Activated CD4-positive, alpha-beta memory T cell treated with anti-CD3 and anti-CD28 coated beads, Interleukin-2, amount 10 ng/mL, durations not matched to agents 7 days and 5 days (primary cell): ENCODE measurements around the gene TET3. TPM values are rescaled to one million over a fixed set of nuclear protein-coding genes. Genes with fewer than 3 reads are reported as not detected.

ENCODE experiments used
- CTCF ChIA-PET: fragments of 350-600 bp; sonication (Branson Sonifier 250); formaldehyde crosslinking; loops from one replicate; lab custom pipeline; 2021; ENCODE audit warnings: antibody characterized with exemption, inconsistent platforms; lab: Charles Lee
- POLR2A ChIA-PET: fragments of 350-600 bp; sonication (Branson Sonifier 250); formaldehyde crosslinking; loops from one replicate; lab custom pipeline; 2021; ENCODE audit warnings: antibody characterized with exemption; lab: Charles Lee
- DNase-seq: peaks from one replicate; pipeline ENCODE4 v3.0.0-alpha.2; 2020
- H3K27ac Mint-ChIP-seq: one replicate; pipeline ENCODE4 v1.8.0; 2021; ENCODE audit warnings: mild to moderate bottlenecking, mixed read lengths
- H3K27me3 Mint-ChIP-seq: one replicate; pipeline ENCODE4 v1.8.0; 2021; ENCODE audit warnings: mixed read lengths
- H3K36me3 Mint-ChIP-seq: one replicate; pipeline ENCODE4 v1.8.0; 2021; ENCODE audit warnings: low read depth, mixed read lengths
- H3K4me1 Mint-ChIP-seq: one replicate; pipeline ENCODE4 v1.8.0; 2021; ENCODE audit warnings: mixed read lengths
- H3K4me3 Mint-ChIP-seq: one replicate; pipeline ENCODE4 v1.8.0; 2021; ENCODE audit warnings: mild to moderate bottlenecking, mixed read lengths
- H3K9me3 Mint-ChIP-seq: one replicate; pipeline ENCODE4 v1.8.0; 2021; ENCODE audit warnings: mixed read lengths
- total RNA-seq, 2 experiments: library from RNA; stranded (reverse); gene quantifications; one replicate each; pipeline ENCODE4 v1.2.3, GENCODE V29; 2021

Gene TET3
- total RNA-seq, 2 experiments from 2014 or later: 10.1 to 10.7 TPM

DNA sequence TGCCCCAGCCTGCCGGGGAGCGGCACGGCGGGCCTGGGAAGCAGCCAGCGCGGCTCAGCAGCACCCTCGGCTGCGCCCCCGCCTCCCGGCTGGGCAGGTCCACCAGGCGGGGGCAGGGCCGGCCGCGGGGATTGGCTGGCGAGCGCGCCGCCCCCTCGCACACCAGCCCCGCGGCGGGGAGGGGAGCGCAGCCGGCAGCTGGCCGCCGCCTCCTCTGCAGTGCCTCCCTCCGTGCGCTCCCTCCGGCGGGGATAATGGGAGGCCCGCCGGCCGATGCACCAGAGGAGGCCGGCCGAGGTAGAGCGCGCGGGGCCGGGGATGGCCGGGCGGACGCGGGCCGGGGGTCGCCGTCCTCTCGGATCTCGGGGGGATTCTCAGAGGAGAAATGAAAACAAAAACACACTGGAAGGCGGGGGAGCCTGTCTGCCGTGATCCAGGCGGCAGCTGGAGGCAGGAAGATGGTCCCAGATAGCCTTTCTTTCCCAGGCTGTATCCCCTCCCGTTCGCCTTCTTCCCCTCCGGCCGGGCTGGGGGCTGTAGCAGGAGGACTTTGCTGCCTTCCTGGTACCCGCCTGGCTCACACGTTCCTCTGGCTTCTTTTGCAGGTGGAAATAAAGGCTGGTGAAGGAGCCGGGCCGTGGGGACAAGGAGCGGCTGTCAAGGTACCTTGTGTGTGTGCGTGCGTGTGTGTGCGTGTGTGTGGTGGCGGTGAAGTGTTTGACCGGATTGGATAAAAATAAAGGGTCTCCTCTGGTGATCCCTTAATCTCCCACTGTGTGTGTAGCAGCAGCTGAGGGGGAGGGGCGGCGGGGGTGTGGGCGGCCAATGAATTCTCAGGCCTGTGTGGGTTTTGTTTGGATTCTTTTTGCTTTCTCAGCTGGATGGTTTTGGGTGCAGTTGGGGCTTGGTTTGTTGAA lies 18.1 kb downstream of the TET3 start:
- ChIA-PET POLR2A (interaction anchor here (0.6 to 3.6 kb wide), 6 partner anchors 9 to 197 kb away, joined by 3 to 16 read pairs (median 4); partner anchors contain the start of gene DGUOK), CTCF (interaction anchor here (0.7 to 1.8 kb wide), 4 partner anchors 17 to 175 kb away, joined by 3 to 8 read pairs (median 4); no protein-coding TSS in a partner anchor)
- DNase-seq: peak; percentile 80
- H3K4me3 Mint-ChIP-seq: peak overlapping the region; percentile 77
- H3K4me1 Mint-ChIP-seq: peaks cover 37% of the 10 kb centered on the region
- H3K9me3 Mint-ChIP-seq: no peaks in the 10 kb centered on the region
- H3K27ac Mint-ChIP-seq: no peak overlapping the region
- H3K27me3 Mint-ChIP-seq: peaks cover 2% of the 10 kb centered on the region
- H3K36me3 Mint-ChIP-seq: peaks cover 6% of the 10 kb centered on the region

GRCh38 chr2:74003494-74004211 lies 18.9 kb downstream of the TET3 start:
- ChIA-PET POLR2A (interaction anchor here (0.7 to 2.3 kb wide), 2 partner anchors 10 to 196 kb away, joined by 3 to 5 read pairs; no protein-coding TSS in a partner anchor), CTCF (interaction anchor here (0.7 to 1.8 kb wide), 2 partner anchors 175 to 176 kb away, joined by 4 to 8 read pairs; no protein-coding TSS in a partner anchor)
- no peak overlapping the region for H3K27ac Mint-ChIP-seq
- peaks cover 29% of the 10 kb centered on the region for H3K4me1 Mint-ChIP-seq
- H3K9me3 Mint-ChIP-seq: no peaks in the 10 kb centered on the region
- H3K36me3 Mint-ChIP-seq: peaks cover 6% of the 10 kb centered on the region
- DNase-seq: no peak
- peaks cover 2% of the 10 kb centered on the region for H3K27me3 Mint-ChIP-seq
- no peak overlapping the region for H3K4me3 Mint-ChIP-seq

- no peaks in the 10 kb centered on the region for H3K9me3 Mint-ChIP-seq
- no peak for DNase-seq
- POLR2A ChIA-PET: interaction anchor here (1.6 to 2.3 kb wide), 2 partner anchors 18 to 195 kb away, joined by 4 to 5 read pairs; no protein-coding TSS in a partner anchor
- H3K36me3 Mint-ChIP-seq: peaks cover 6% of the 10 kb centered on the region
- CTCF ChIA-PET: interaction anchor here (0.7 to 1.2 kb wide), 2 partner anchors 28 to 116 kb away, joined by 3 read pairs; no protein-coding TSS in a partner anchor
- no peak overlapping the region for H3K4me3 Mint-ChIP-seq
- H3K27ac Mint-ChIP-seq: no peak overlapping the region
- H3K4me1 Mint-ChIP-seq: peaks cover 23% of the 10 kb centered on the region
- peaks cover 2% of the 10 kb centered on the region for H3K27me3 Mint-ChIP-seq
Observed at GRCh38 chr2:74004212-74005182, 19.8 kb downstream of the TET3 start.

DNA sequence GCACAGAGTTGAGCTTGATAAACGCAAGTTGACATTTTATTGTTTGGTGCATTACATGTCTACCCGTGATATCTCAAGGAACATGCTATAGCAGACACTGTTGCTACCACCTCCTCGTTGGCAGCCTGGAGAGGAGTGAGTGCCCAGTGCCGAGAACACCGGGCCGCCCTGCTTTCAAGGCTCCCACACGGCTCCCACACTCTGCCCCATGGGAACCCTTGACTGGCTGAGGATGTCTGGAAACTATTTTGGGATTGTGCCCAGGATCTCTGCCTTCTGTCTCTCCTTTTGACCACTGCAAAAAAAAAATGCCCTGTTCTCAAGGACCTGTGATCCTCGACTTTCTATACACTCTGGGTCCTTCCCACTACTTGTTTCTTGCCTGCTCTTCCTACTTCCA lies 21.1 kb downstream of the TET3 start:
- ChIA-PET CTCF (interaction anchor here (1.2 kb wide), 1 partner anchor 114 kb away, joined by 3 read pairs; no protein-coding TSS in a partner anchor), POLR2A (interaction anchor here (1.6 to 3.0 kb wide), 2 partner anchors 19 to 79 kb away, joined by 4 to 8 read pairs; partner anchors contain the start of gene DGUOK)
- H3K27ac Mint-ChIP-seq: no peak overlapping the region
- peaks cover 6% of the 10 kb centered on the region for H3K36me3 Mint-ChIP-seq
- H3K9me3 Mint-ChIP-seq: no peaks in the 10 kb centered on the region
- H3K4me3 Mint-ChIP-seq: no peak overlapping the region
- DNase-seq: no peak
- H3K27me3 Mint-ChIP-seq: peaks cover 2% of the 10 kb centered on the region
- peaks cover 22% of the 10 kb centered on the region for H3K4me1 Mint-ChIP-seq

- H3K4me3 Mint-ChIP-seq: no peak overlapping the region
- no peaks in the 10 kb centered on the region for H3K9me3 Mint-ChIP-seq
- H3K4me1 Mint-ChIP-seq: peaks cover 19% of the 10 kb centered on the region
- ChIA-PET POLR2A (interaction anchor here (1.2 to 3.0 kb wide), 2 partner anchors 26 to 80 kb away, joined by 4 to 8 read pairs; partner anchors contain the start of gene DGUOK), CTCF (no interaction called here)
- no peak for DNase-seq
- H3K27me3 Mint-ChIP-seq: no peaks in the 10 kb centered on the region
- H3K27ac Mint-ChIP-seq: no peak overlapping the region
- peaks cover 6% of the 10 kb centered on the region for H3K36me3 Mint-ChIP-seq
Observed at GRCh38 chr2:74006459-74006858, 21.7 kb downstream of the TET3 start.

DNA sequence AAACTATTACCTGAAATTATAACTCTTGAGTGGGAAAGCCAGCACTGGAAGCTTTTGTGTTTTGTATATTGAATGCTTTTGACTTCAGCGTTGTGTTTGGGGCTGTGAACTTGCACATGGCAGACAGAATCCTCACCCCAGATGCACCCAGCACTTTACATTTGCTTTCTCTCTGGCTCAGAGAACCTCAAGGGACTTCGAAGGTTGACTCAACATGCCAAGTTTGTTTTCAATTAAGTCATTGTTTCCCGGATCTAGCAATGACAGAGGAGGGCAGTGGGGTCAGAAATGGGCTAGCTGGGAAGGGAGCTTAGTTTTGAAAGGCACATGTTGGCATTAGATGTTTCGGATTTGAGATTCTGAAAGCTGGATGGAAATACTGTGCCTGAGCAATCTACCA lies 22.4 kb downstream of the TET3 start:
- Mint-ChIP-seq H3K4me3 (no peak overlapping the region), H3K4me1 (peaks cover 13% of the 10 kb centered on the region), H3K27me3 (no peaks in the 10 kb centered on the region), H3K27ac (no peak overlapping the region), H3K36me3 (peaks cover 6% of the 10 kb centered on the region), H3K9me3 (no peaks in the 10 kb centered on the region)
- DNase-seq: no peak
- CTCF ChIA-PET: no interaction called here
- POLR2A ChIA-PET: interaction anchor here (1.2 to 3.0 kb wide), 2 partner anchors 25 to 80 kb away, joined by 4 to 8 read pairs; partner anchors contain the start of gene DGUOK

DNA sequence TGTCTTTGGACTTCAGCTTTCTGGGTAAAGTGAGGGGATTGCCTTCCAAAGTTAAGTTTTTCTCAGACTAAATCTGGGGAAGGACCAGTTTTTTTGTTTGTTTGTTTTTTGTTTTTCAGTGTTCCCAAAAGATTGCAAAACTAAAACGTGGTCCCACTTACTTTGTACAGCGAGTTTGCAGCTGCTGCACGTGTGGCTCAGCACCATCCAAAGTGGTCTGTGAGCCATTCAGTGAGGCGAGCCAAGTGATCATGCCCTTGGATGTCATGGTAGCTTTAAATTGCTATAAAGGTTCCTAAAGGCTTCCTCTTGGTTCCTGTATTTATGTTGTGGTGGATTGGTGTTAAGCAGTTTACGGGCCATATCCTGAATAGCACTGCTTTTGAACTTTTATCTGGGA lies 23.0 kb downstream of the TET3 start:
- H3K27ac Mint-ChIP-seq: no peak overlapping the region
- H3K4me3 Mint-ChIP-seq: no peak overlapping the region
- H3K9me3 Mint-ChIP-seq: no peaks in the 10 kb centered on the region
- H3K4me1 Mint-ChIP-seq: peaks cover 12% of the 10 kb centered on the region
- ChIA-PET CTCF (no interaction called here), POLR2A (interaction anchor here (1.2 to 3.0 kb wide), 2 partner anchors 25 to 81 kb away, joined by 4 to 8 read pairs; partner anchors contain the start of gene DGUOK)
- no peaks in the 10 kb centered on the region for H3K27me3 Mint-ChIP-seq
- DNase-seq: no peak
- peaks cover 6% of the 10 kb centered on the region for H3K36me3 Mint-ChIP-seq

- Mint-ChIP-seq H3K27ac (no peak overlapping the region), H3K36me3 (peaks cover 6% of the 10 kb centered on the region), H3K27me3 (no peaks in the 10 kb centered on the region), H3K4me1 (peaks cover 3% of the 10 kb centered on the region), H3K9me3 (no peaks in the 10 kb centered on the region), H3K4me3 (no peak overlapping the region)
- DNase-seq: no peak
- CTCF ChIA-PET: no interaction called here
- POLR2A ChIA-PET: interaction anchor here (3.0 kb wide), 1 partner anchor 82 kb away, joined by 8 read pairs; the partner anchor contains the start of gene DGUOK
Observed at GRCh38 chr2:74008761-74009395, 24.2 kb downstream of the TET3 start.

- Mint-ChIP-seq H3K9me3 (no peaks in the 10 kb centered on the region), H3K27ac (no peak overlapping the region), H3K4me3 (no peak overlapping the region), H3K4me1 (no peaks in the 10 kb centered on the region), H3K27me3 (no peaks in the 10 kb centered on the region), H3K36me3 (peaks cover 3% of the 10 kb centered on the region)
- ChIA-PET CTCF (no interaction called here), POLR2A (no interaction called here)
- no peak for DNase-seq
Observed at GRCh38 chr2:74009577-74009976, 24.9 kb downstream of the TET3 start.

GRCh38 chr2:74010087-74010541 lies 25.4 kb downstream of the TET3 start:
- peaks cover 3% of the 10 kb centered on the region for H3K36me3 Mint-ChIP-seq
- ChIA-PET POLR2A (no interaction called here), CTCF (interaction anchor here (0.5 to 1.3 kb wide), 2 partner anchors 23 to 114 kb away, joined by 3 to 4 read pairs; no protein-coding TSS in a partner anchor)
- no peaks in the 10 kb centered on the region for H3K4me1 Mint-ChIP-seq
- H3K27ac Mint-ChIP-seq: no peak overlapping the region
- H3K9me3 Mint-ChIP-seq: no peaks in the 10 kb centered on the region
- no peak for DNase-seq
- no peak overlapping the region for H3K4me3 Mint-ChIP-seq
- no peaks in the 10 kb centered on the region for H3K27me3 Mint-ChIP-seq

DNA sequence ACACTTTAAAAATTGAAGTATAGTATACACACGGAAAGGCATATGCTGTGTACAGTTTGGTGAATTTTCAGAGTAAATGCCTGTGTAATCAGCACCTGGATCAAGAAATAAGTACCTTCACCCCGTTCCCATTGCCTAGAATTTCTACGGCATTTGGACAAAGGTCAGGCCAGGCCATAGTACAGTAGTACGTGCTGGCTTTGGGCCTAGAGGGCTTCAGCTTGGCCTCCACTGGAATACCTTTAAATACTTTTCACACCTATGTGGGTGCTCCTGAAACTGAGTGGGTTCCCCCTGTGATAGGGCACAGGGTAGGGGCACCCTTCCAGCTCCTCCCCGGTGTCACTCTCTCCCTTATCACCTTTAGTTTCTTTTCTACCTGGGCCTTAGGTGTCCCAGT lies 26.5 kb downstream of the TET3 start:
- POLR2A ChIA-PET: no interaction called here
- Mint-ChIP-seq H3K36me3 (peaks cover 3% of the 10 kb centered on the region), H3K27ac (no peak overlapping the region), H3K27me3 (no peaks in the 10 kb centered on the region), H3K4me1 (no peaks in the 10 kb centered on the region), H3K4me3 (no peak overlapping the region), H3K9me3 (no peaks in the 10 kb centered on the region)
- DNase-seq: no peak
- CTCF ChIA-PET: interaction anchor here (1.3 kb wide), 1 partner anchor 24 kb away, joined by 3 read pairs; no protein-coding TSS in a partner anchor
